Brain pericyte (primary cell): ENCODE data around the gene MEF2D.
A peak's percentile ranks its signal among the peaks of the same experiment; 100 is the strongest.

Experiments used
- DNase-seq: peaks from one replicate; pipeline ENCODE4 v3.0.0-alpha.2; 2012; ENCODE audit warnings: low read depth, low spot score

The MEF2D gene

DNA sequence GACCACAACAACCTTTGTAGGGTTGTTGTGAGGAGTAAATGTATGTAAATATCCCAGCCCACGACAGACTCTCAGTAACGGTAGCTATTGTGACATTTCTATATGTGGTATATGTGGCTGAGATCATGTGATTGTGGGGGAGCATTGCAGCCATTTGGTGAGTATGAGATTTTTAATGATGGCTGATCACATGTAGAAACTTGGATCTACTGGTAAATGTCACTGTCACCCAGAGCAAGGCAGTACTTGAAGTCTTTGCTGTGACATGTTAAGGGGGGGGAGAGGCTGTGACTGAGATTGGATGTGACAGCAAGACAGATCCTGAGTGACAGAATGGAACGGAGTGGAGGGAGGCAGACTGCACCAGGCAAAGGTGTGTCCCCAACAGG, 23.9 kb upstream of the MEF2D start:
- DNase-seq = no peak

DNA sequence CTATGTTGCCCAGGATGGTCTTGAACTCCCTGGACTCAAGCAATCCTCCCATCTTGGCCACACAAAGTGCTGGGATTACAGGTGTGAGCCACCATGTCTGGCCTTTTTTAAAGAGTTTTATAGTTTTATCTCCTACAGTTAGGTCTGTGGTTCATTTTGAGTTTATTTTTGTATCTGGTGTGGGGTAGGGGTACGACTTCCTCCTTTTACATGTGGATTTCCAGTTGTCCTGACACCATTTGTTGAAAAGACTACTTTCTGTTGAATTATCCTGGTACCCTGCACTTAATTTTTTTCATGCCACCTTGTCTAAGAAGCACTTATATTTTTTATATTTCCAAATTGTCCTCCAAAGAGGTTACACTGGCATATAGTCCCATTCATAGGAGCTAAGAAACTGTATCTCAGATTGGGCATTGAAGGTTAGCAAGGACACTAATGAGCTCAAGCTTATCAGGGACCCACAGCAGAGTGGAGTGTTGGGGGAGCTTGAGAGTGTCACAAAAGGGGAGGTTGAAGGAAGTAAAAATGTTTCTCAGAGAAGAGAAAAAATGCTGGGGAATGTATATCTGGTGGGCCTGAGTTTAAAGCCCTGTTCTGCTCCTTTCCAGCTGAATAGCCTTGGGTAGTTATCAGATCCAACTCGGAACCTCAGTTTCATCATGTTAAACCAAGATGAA, 23.4 kb upstream of the MEF2D start:
- no peak for DNase-seq

DNA sequence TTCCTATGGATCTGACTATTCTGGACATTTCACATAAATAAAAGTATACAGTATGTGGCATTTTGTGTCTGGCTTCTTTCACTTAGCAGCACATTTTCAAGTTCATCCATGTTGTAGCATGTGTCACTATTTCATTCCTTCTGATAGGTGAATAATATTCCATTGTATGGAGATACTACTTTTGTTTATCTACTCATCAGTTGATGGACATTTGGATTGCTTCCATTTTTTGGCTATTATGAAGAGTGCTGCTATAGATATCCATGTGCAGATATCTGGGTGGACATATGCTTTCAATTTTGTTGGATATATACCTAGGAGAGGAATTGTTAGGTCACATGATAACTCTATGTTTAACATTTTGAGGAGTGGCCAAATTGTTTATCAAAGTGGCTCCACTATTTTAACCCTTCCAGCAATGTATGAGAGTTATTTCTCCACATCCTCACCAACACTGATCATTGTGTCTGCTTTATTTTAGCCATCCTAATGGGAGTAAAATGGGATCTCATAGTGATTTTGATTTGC, 21.9 kb upstream of the MEF2D start:
- DNase-seq = no peak

DNA sequence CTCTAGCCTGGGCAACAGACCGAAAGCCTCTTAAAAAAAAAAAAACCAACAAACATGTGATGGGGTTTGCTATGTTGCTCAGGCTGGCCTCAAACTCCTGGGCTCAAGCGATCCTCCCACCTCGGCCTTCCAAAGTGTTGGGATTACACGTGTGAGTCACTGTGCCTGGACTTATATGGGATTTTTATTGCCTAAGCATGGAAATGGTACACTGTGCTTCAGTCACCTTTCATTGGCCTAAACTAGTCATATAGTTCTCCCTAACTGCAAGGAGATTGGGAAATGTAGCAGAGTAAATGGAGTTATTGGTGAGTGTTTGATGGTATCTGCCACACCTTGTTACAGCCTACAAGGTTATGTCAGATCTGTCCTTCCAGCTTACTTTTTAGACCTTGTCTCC, 17.2 kb upstream of the MEF2D start:
- no peak for DNase-seq

DNA sequence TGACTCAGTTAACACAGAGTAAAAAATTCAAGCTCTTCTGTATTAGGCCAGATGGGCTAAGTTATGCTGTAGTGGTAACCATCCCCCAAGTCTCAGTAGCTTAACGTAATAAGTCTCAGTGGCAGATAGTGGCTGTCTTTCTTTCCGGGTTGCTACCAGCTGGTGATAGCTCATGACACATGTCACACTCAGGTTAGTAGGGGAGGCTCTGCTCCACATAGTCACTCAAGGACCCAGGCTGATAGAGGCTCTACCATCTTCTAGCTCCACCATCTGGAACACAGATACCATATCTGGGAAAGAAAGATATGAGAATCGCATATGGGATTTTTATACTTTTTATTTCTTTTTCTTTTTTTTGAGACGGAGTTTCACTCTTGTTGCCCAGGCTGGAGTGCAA, 16.2 kb upstream of the MEF2D start:
- no peak for DNase-seq

DNA sequence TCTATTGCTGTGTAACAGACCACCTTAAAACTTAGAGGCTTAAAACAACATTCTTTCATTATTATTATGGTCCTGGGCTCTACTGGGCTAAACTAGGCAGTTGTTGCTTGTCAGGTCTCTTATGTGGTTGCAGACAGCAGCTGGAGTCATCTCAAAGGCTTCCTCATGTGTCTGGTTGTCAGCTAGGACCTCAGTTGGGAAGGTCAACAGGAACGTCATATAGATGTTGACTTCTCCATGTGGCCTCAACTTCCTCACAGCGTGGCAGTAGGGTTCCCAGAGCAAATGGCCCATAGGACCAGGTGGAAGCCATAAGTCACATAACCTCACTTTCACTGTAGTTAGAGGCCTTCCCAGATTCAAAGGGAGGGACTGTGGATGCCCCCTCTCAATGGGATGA, 15.4 kb upstream of the MEF2D start:
- no peak for DNase-seq

DNA sequence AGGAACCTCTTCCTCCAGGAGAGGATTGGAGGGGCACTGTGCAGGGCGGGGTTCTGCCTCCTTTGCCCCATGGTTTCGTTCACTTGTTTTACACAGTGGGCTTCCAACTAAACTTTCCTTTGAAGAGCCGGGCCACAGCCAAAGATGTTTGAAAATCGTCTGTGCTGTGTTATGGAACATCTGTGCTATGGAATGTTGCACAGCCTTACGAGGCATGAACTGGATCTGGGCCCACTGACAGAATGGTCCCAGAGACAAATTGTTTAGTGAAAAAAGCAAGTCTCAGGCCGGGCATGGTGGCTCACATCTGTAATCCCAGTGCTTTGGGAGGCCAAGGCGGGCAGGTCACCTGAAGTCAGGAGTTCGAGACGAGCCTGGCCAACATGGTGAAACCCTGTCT, 12.6 kb upstream of the MEF2D start:
- no peak for DNase-seq

DNA sequence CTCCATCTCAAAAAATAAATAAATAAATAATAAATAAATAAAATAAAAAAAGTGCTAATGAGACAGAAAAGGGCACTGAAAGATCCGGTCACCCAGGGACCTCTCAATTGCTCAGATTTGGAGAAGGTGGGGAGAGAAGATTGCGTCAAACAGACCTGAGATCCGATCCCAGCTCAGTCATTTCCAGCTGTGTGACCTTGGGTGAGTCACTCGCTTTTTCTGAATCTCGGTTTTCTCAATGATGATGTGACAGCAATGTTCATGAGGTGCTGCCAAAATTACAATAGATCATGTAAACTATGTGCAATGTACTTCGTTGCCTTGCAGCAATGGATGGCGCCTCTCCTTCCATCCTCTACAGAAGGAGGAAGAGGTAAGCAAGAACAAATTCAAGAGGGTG, 11.1 kb upstream of the MEF2D start:
- DNase-seq = no peak

DNA sequence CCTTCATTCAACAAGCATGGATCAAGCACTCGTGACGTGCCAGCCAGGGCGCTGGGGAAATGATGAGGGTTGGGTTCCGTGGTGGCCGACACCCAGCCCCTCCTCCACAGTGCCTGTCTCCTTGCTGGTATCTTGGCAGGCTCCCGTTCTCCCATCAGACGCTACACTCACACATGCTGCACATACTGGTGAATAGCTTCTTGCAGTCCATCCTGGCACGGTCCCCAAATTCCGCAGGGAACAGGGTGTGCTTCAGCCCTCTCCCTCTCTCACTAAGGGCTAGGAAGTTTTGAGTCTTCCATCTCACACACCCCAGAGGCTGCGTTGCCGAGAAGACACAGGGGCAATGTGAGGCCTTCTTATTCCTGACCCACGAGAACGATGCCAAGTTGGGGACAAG, 10.1 kb upstream of the MEF2D start:
- no peak for DNase-seq

DNA sequence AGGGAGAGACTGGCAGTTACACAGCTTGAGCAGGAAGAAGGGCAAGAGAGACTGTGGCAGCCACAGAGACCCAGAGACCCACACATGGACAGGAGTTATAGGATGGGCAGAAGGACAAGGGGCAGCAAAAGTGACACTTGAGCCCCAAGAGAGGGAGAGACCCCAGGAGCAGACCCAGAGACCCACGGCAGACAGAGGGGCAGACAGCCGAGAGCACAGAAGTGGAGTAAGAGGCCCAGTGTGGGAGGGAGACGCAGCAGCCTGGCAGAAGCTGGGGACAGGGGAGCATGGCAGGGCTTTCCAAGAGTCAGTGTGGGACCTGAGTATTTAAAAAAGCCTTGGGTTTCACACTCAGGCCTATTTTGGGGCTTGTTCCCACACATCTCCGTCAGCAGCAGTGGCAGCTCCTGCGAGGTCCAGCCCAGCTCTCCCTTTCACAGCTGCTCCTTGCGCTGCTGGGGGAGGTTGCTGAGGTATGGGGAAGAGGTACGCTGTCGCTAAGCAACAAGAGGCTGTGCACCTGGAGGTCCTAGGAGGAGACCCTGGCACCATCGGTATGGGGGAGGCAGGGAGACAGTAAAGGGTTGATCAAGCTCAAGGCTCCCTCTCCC, 9.0 kb upstream of the MEF2D start:
- DNase-seq = no peak

DNA sequence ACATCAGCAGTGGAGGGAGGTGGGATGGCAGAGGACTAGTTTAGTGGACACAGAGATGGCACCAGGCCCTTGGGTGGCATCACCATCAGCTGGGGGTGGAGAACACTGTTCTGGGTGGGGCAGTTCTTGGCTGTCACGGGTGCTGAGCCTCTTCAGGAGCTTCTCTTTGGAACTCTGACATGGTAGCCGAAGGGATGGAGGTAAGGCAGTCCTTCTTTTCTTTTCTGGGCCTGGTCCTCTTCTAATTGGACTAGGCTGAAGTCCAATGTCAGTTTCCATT, 8.3 kb upstream of the MEF2D start:
- DNase-seq = no peak

DNA sequence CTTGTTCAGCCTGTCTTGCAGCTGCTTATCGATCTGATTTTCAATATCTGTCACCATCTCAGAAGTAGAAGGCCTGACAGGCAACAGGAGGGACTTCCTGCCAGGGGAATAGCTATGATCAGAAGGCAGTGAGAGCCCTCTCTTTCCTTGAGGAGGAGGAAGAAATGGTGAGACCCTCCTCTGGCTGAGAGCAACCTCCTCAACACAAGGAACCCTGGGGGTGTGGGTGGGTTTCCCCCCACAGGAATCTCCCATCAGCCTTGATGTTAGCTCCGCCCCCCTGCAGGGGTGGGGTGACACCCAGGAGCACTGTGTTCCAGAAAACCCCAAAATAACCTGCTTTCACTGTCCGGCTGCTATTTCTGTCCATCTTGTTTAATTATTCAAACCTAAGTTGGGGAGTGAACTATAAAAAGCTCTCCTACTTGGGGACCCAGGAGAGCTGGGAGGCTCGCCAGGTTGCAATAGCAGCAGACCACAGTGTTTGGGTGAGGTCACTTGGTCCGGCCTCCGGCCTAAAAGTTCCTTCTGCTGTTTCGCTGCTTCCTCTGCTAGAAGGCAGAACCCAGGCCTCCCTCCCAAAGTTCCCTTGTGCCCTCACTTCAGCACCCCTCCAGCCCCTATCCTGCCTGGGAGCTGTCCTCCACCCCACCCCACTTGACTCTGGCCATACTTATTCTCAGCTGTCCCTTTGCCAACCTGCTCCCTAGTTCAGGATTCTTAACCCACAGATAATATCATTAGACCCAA, 7.8 kb upstream of the MEF2D start:
- no peak for DNase-seq

DNA sequence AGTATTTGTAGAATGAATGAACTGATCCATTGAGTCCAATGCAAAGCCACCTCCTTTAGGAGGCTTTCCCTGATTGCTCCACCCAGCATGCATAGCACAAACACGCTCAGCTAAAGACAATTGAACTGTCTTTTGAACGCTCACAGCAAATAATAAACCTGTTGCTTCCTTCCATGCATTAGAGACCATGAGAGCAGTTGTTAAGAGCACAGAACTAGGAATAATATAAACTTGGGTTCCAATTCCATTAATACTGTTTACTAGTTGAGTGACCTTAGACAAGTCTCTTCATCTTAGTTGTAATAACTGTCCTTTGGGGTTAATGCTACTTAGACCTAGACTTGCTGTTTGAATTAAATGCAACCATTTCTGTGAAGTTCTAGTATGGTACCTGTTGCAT, 5.9 kb upstream of the MEF2D start:
- no peak for DNase-seq

DNA sequence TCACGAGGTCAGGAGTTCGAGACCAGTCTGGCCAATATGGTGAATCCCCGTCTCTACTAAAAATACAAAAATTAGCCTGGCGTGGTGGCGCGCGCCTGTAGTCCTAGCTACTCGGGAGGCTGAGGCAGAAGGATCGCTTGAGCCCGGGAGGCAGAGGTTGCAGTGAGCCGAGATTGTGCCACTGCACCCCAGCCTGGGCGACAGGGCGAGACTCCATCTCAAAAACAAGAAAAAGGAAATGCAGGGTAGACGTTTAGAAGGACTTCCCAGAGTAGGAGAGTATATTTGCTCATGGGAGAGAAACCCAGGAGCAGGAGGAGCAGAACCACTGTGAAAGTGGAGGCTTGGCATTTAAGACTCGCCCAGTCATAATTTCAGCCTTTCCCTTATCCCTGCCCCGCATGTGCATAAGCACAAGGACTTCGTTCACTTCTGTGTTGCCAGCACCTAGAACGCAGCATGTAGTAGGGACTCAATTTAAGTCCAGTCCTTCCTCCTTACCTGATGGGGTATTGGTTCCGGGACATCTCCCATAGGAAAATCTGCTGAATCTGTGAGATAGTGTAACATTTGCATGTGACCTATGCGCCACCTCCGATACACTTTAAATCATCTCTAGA, 5.2 kb upstream of the MEF2D start:
- no peak for DNase-seq

DNA sequence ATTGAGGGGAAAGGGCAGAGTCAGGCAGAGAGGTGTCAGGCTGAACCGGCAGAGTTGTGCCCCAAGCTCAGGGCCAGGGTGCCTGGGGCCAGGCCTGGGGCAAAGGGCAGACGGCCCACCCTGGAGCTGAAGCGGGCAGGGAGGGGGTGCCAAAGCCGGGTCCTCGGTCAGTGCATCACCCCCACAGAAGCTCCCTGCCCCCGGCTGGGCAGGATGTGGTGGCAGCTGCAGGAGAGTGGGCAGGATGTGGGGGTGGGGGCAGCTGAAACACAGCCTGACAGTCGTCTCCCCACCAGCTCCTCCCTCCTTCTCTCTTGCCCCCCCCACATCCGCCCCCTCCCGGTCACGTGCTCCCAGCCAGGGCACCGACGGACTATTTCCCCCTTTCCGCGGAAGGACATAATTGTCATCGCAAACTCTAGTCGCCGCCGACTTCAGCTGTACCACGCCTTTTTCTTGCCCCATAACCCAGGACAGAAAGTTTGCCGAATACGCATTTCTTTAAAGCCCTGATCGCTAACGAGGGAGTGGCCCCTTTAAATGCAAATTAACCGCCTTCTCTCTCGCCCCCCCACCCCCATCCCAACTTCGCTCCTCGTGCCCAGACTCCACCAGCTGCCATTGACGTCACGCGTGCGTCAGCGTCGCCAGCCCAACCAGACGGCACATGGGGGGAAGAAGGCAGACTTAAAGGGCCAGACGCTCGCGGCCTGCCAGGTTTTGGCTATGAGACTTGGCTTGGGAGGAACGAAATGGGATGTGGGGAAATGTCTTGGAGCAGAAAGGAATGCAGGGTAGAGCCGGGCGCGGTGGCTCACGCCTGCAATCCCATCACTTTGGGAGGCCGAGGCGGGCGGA, 4.5 kb upstream of the MEF2D start:
- peak; percentile 98 for DNase-seq

DNA sequence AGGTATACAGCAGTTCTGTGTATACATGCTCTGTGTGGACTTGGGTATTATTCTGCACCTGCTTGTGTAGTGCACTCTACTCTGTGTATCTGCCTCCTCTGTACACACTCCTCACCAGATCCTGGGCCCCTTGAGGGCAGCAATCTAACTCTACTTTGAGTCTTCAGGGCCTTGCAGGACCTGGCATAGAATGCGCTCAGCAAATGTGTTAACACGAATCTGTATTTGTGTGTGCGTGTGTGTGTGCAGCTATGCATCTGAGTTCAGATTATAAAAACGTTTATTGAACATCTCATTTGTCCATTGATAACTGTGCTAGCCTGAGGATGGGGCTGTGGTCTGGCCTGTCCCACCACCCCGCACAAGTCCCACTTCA, 3.9 kb upstream of the MEF2D start:
- no peak for DNase-seq

DNA sequence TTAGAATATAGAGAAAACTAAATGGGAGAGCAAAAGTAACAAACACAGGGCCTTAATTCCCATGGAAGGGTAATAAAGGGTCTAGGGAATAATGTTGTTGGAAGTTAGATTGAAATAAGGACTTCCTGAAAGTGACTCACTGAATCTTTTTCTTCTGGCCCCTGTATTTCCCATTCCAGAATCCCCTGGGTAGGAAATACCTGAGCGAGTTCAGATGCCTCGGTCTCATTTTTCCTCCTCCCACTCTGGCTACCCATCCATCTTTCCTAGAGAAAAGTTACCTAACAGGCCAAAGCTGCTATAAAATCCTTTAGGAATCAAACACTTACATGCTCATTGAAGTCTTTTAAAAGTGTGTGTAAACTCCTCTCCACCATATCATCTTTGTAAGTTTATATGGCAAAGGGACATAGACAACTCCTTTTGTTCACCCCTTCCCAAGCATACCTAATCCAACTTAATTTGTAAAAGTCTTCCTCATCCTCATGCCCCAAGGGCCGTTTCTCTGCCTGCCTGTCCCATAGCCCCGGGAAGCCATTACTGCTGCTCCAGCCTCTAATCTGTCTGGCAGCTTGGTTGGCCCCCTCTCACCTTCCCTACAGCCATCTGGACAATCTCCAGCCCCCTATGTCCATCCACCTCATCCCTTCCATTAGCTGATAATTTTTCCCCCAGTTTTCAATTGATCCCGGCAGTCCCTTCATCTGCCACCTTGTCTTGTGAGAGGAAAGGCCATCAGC, 3.3 kb upstream of the MEF2D start:
- DNase-seq = no peak

DNA sequence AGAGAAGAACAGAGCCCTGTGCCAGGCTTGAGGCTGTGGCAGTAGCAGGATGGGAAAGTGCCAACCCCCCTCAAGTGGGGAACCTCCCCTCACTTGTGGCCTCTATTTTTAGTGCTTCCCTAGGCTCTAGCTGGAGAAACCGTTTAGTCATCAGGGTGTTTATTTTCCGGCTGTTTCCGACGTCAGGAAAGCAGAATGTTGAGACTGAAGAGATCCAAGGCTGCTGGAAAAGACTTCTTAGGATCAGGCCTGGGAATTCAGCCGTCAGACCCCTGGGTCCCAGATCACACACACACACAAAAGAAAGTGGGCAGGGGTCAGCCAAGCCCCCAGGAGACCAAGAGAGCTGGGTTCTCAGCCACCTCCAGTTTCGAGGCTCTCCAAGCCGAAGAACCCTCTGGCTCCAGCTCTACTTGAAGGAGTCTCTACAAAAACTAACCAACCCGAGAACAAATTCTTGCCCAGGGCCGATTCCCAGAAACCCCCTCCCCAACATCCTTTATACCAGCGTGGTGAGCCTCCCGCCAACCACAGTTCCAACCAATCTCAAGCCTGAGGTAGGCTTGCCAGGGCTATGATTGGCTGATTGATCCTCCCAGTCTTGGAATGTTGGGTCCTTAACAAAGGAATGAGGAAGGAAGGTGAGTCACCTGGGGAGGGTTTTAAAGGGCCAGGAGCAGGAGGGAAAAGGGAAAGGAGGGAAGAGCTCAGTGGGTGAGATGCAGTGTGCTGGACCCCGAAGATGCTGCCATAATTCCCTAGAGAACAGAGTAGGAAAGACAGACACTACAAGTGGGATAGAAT, 2.5 kb upstream of the MEF2D start:
- DNase-seq = peak; percentile 80

DNA sequence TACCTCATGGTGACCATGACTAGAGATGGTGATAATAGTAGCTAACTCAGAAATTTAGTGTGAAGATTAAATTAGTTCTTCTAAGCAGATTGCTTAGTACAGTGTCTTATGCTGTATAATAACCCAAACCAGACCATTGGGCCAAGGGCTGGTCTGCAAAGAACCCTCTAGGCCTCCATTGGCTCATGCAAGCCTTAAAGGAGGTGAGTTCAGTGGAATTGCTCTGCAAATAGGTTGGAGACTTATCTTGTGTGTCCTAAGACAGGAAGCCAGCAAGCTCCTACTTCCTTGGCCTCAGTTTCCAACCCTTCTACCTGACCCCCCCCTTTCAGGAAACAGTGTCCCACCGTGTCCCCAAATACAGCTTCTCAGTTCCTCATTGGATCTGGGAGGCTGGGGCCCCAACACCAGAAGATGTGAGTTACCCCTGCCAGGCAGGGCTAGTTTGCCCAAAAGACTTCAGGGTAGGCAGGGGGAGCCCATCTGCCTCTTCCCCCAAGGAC, 1.9 kb upstream of the MEF2D start:
- no peak for DNase-seq
